ENCODE results near the gene SLC37A3. TPM values are rescaled to one million over a fixed set of nuclear protein-coding genes. Genes with fewer than 3 reads are reported as not detected.
"Not testable (repeated sequence)": the region's sequence is repeated elsewhere in the genome, so short reads cannot be mapped to it uniquely, and the experiment has no call there.

Gene SLC37A3, protein sequence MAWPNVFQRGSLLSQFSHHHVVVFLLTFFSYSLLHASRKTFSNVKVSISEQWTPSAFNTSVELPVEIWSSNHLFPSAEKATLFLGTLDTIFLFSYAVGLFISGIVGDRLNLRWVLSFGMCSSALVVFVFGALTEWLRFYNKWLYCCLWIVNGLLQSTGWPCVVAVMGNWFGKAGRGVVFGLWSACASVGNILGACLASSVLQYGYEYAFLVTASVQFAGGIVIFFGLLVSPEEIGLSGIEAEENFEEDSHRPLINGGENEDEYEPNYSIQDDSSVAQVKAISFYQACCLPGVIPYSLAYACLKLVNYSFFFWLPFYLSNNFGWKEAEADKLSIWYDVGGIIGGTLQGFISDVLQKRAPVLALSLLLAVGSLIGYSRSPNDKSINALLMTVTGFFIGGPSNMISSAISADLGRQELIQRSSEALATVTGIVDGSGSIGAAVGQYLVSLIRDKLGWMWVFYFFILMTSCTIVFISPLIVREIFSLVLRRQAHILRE
- total RNA-seq (2014; rRNA removed; shearing (Covaris generic)), result 22.1 and 26.8 TPM in 2 replicates

- DNase-seq (ENCODE audit: low read depth), result peak; percentile 74
Observed at GRCh38 chr7:140397784-140398750, at the start of gene SLC37A3. SLC37A3 (minus strand) TSS chr7:140398530; CDS start chr7:140382526, 16,004 bp downstream.

GRCh38 chr7:140447841-140448240, 49.5 kb upstream of the SLC37A3 start:
- no peak for DNase-seq (ENCODE audit: low read depth)

DNA sequence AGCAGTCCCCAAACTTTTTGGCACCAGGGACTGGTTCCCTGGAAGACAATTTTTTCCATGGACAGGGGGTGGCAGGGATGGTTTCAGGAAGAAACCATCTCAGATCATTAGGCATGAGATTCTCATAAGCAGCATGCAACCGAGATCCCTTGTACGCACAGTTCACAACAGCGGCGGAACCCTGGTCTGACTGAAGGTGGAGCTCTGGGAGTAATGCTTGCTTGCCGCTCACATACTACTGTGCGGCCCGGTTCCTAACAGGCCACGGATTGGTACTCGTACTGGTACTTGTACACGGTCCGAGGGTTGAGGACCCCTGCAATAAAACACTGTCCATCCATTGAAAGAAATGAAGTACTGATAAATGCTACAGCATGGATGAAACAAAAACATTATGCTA, 48.1 kb upstream of the SLC37A3 start:
- no peak for DNase-seq (ENCODE audit: low read depth)

GRCh38 chr7:140441519-140441918, 43.2 kb upstream of the SLC37A3 start:
- no peak for DNase-seq (ENCODE audit: low read depth)

- DNase-seq (ENCODE audit: low read depth), result no peak
Observed at GRCh38 chr7:140440593-140440992, 42.3 kb upstream of the SLC37A3 start.

- DNase-seq (ENCODE audit: low read depth), result no peak
Observed at GRCh38 chr7:140439359-140439758, 41.0 kb upstream of the SLC37A3 start.

DNA sequence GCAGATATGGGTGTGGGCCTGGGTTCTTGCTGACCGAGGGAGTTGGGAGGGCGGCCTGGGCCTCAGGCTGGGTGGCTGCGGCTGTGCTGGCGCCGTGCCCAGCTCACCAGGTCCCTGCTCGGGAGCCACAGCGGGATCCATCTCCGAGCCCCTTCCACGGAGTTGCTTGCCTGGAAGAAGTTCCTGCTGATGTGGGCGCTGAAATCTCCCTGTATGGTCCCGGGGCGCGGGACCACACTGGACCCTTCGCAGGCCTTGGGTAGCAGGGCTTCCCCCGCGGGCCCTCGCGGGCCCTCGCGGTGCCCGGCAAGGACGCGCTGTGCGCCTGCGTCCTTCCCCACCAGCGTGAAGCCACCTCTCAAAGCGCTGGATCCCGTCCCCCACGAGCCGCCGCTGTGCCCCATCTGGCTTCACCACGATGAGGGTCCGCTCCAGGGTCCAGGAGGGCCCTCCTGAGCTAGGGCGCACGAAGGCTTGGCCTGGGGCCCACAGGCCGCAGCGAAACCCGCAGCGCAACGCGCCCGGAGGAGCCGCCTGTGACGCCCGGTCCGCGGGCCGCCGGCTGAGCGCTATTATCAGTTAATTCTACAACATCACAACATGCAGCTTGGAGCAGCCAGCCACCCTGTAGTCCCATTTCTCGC, 37.0 kb upstream of the SLC37A3 start:
- peak; percentile 4 for DNase-seq (ENCODE audit: low read depth)

- no peak for DNase-seq (ENCODE audit: low read depth)
Observed at GRCh38 chr7:140433396-140433795, 35.1 kb upstream of the SLC37A3 start.

- DNase-seq (ENCODE audit: low read depth), result no peak
Observed at GRCh38 chr7:140426130-140426529, 27.8 kb upstream of the SLC37A3 start.

GRCh38 chr7:140425718-140426117, 27.4 kb upstream of the SLC37A3 start:
- no peak for DNase-seq (ENCODE audit: low read depth)

DNA sequence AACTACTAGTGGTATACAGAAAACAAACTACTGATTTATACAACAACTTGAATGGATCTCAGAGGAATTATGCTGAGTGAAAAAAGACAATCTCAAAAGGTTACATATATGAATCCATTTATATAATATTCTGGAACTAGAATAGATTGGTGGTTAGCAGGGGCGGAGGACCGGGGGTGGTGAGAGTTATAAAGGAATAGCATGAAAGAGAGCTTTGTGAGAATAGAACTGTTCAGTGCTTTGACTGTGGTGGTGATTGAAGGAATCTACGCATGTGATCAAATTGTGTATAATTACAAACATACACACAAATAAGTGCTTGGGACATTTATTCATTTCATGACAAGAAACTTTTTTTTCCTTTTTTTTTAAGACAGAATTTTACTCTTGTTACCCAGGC, 25.2 kb upstream of the SLC37A3 start:
- no peak for DNase-seq (ENCODE audit: low read depth)

- no peak for DNase-seq (ENCODE audit: low read depth)
Observed at GRCh38 chr7:140421521-140421920, 23.2 kb upstream of the SLC37A3 start.

DNA sequence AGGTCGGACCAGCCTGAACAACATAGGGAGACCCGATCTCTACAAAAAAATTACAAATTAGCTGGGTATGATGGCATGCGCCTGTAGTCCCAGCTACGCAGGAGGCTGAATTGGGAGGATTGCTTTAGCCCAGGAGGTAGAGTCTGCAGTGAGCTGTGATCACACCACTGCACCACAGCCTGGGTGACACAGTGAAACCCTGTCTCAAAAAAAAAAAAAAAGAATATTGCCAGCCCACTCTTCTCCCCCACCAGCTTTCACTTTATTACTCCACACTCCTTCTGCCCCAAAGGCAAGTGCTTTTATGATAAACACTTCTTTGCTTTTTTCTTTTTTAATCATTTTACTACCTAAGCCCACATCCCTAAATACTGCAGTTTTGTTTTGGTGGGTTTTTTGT, 20.3 kb upstream of the SLC37A3 start:
- DNase-seq (ENCODE audit: low read depth), result no peak

- DNase-seq (ENCODE audit: low read depth), result not testable (repeated sequence)
Observed at GRCh38 chr7:140418156-140418472, 19.8 kb upstream of the SLC37A3 start.

GRCh38 chr7:140417456-140418155, 19.3 kb upstream of the SLC37A3 start:
- DNase-seq (ENCODE audit: low read depth), result no peak

DNA sequence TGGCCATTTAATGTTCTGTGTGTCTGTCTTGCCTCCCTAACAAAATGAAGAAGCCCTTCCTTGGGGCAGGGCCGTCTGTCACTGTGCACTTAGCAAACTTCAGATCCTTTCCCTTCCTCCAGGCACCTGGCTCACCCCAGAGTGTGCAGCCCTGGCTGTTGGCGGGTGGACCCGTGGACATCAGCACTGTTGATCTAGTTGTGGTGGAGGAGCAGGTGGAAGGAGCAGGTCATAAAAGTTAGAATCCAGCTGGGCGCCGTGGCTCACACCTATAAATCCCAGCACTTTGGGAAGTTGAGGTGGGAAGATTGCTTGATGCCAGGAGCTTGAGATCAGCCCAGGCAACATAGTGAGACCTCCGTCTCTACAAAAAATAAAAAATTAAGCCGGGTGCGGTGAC, 18.2 kb upstream of the SLC37A3 start:
- no peak for DNase-seq (ENCODE audit: low read depth)

DNA sequence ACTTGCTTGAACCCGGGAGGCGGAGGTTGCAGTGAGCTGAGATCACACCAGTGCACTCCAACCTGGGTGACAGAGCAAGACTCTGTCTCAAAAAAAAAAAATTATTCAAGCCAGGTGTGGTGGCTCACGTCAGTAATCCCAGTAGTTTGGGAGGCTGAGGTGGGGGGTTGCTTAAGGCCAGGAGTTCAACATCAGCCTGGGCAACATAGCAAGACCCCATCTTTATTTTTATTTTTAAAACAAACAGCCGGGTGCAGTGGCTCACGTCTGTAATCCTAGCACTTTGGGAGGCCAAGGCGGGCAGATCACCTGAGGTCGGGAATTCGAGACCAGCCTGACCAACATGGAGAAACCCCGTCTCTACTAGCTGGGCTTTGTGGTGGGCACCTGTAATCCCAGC, 17.5 kb upstream of the SLC37A3 start:
- DNase-seq (ENCODE audit: low read depth), result not testable (repeated sequence)

DNA sequence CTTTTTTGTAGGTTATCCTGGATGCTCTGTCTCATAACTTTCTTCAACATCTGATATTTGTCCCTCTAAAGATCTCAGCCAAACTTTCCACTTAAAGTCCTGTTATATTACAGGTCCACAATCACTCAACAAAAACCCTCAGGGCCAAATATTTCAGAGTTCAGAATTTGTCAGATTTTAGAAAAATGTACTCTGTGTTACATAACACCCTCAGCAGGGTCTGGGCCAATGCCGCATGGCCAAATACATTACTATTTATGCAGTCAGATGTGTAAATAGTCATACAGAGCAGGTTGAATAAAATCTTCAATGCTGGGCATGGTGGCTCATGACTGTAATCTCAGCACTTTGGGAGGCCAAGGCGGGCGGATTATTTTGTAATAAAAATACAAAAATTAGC, 17.0 kb upstream of the SLC37A3 start:
- DNase-seq (ENCODE audit: low read depth), result no peak

DNA sequence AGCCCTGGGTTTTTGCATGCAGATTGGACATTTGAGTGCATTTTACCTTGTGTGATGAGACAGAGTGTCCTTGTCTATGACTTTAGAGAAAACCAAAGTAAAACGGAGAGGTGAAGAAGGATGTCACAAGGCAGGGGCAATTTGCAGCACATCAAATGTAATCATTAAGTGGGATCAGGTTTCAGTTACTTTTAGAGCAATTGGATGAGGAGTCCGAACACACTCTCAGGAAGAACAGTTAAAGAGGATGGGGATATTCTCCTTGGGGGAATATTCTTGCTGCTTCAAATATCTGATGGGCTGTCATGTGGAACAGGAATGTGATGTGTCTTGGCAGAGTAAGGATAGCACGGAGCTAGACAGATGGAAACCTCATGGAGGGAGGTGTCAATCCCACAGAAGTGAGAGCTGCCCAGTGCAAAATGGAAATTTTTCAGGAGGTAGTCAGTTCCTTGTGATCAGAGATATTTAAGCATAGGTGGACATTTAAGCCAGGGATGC, 6.3 kb upstream of the SLC37A3 start:
- DNase-seq (ENCODE audit: low read depth), result peak; percentile 18

DNA sequence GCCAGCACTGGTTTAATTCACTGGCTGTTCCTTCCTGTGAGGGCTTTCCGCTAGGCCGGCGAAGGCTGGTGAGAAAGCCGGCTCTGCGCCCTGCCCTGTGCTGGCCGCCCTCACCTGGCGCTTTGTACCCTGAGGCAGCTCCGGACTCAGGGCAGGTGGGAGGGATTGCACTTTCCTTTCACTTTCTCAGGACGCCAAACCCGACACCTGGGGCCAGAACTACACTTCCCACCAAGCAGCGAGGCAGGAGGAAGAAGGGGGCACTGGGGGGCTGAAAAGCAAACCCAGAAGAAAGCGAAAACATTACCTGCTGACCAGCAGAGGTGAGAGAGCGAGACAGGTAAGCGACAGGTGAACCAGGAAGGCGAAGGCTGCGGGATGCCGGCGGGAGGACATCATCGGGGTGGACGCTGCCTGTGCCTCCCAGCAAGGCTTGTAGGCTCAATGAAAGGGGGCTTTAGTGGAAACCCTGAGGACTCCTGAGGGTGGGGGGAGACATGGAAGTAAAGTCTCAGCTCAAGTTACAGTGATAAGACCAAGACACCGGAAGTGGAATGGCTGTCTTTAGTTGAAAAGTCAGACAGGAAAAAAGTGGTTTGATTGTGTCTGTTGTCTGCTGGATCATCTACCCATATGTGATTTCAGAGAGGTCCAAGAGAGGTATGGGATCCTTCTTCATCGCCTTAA, 5.7 kb upstream of the SLC37A3 start, which contains the start of gene RAB19:
Gene RAB19, plus strand, starts transcription at position 181 of the 687 bp plus-strand sequence. CDS start 3,589 bp downstream, outside the sequence.
- no peak for DNase-seq (ENCODE audit: low read depth)

All from RPMI7951 (cell line).